Left hindlimb (tissue), 1 donor: ENCODE results near the gene FOXC2.
A peak's percentile ranks its signal among the peaks of the same experiment; 100 is the strongest.

ENCODE experiments used
- DNase-seq: peaks from one replicate; pipeline ENCODE4 v3.0.0-alpha.2; 2018

FOXC2 gene

GRCh38 chr16:86593913-86594620 is 27.4 kb downstream of the FOXC2 start:
- DNase-seq: no peak

- no peak for DNase-seq
These were observed 28.1 kb downstream of the FOXC2 start for GRCh38 chr16:86594721-86595120.

- no peak for DNase-seq
These were observed 29.5 kb downstream of the FOXC2 start for GRCh38 chr16:86595983-86596605.

GRCh38 chr16:86597126-86597879 is 30.7 kb downstream of the FOXC2 start:
- DNase-seq: no peak

GRCh38 chr16:86597880-86598606 is 31.4 kb downstream of the FOXC2 start:
- DNase-seq: no peak

- no peak for DNase-seq
These were observed 32.3 kb downstream of the FOXC2 start for GRCh38 chr16:86598607-86599565.

GRCh38 chr16:86601356-86601755 is 34.7 kb downstream of the FOXC2 start:
- DNase-seq: no peak

GRCh38 chr16:86602521-86602920 is 35.9 kb downstream of the FOXC2 start:
- DNase-seq: no peak

GRCh38 chr16:86604436-86605193 is 38.0 kb downstream of the FOXC2 start:
- DNase-seq: no peak

- DNase-seq: no peak
These were observed 39.3 kb downstream of the FOXC2 start for GRCh38 chr16:86605950-86606349.

GRCh38 chr16:86608301-86608747 is 41.7 kb downstream of the FOXC2 start:
- no peak for DNase-seq

GRCh38 chr16:86609115-86609514 is 42.5 kb downstream of the FOXC2 start:
- no peak for DNase-seq

GRCh38 chr16:86609661-86610060 is 43.0 kb downstream of the FOXC2 start:
- no peak for DNase-seq

GRCh38 chr16:86610779-86611524 is 44.3 kb downstream of the FOXC2 start:
- no peak for DNase-seq

- DNase-seq: peak; percentile 55
These were observed 44.9 kb downstream of the FOXC2 start for GRCh38 chr16:86611525-86611855.

- DNase-seq: no peak
These were observed 45.3 kb downstream of the FOXC2 start for GRCh38 chr16:86611941-86612340.

- DNase-seq: no peak
These were observed 48.1 kb downstream of the FOXC2 start for GRCh38 chr16:86614699-86615098.

- no peak for DNase-seq
These were observed 50.3 kb downstream of the FOXC2 start for GRCh38 chr16:86616906-86617305.

- no peak for DNase-seq
These were observed 52.0 kb downstream of the FOXC2 start for GRCh38 chr16:86618431-86619238.
